GM12875 (cell line): ENCODE measurements around the gene CCDC30.

Source experiments
- H3K4me3 ChIP-seq: one replicate; pipeline ENCODE4 v1.5.1; 2011; ENCODE audit warnings: low read depth, low read length, control low read depth
- TF ChIP-seq, protein P1 (sequence below): IDR thresholded peaks from 2 replicates; pipeline ENCODE4 v1.5.1; 2011; ENCODE audit warnings: low read depth, mild to moderate bottlenecking, control low read depth, inconsistent platforms, low read length, moderate library complexity, borderline replicate concordance; ENCODE audit not compliant: insufficient read depth

The CCDC30 gene

GRCh38 chr1:42431514-42431913, 31.6 kb upstream of the CCDC30 start:
- TF ChIP-seq, protein P1, sequence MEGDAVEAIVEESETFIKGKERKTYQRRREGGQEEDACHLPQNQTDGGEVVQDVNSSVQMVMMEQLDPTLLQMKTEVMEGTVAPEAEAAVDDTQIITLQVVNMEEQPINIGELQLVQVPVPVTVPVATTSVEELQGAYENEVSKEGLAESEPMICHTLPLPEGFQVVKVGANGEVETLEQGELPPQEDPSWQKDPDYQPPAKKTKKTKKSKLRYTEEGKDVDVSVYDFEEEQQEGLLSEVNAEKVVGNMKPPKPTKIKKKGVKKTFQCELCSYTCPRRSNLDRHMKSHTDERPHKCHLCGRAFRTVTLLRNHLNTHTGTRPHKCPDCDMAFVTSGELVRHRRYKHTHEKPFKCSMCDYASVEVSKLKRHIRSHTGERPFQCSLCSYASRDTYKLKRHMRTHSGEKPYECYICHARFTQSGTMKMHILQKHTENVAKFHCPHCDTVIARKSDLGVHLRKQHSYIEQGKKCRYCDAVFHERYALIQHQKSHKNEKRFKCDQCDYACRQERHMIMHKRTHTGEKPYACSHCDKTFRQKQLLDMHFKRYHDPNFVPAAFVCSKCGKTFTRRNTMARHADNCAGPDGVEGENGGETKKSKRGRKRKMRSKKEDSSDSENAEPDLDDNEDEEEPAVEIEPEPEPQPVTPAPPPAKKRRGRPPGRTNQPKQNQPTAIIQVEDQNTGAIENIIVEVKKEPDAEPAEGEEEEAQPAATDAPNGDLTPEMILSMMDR, result no peak
- H3K4me3 ChIP-seq, result no peak overlapping the region

- H3K4me3 ChIP-seq, result no peak overlapping the region
- TF ChIP-seq, protein P1, result no peak
Observed at GRCh38 chr1:42432714-42433113, 30.4 kb upstream of the CCDC30 start.

- no peak overlapping the region for H3K4me3 ChIP-seq
- TF ChIP-seq, protein P1, result no peak
Observed at GRCh38 chr1:42433369-42433768, 29.7 kb upstream of the CCDC30 start.

DNA sequence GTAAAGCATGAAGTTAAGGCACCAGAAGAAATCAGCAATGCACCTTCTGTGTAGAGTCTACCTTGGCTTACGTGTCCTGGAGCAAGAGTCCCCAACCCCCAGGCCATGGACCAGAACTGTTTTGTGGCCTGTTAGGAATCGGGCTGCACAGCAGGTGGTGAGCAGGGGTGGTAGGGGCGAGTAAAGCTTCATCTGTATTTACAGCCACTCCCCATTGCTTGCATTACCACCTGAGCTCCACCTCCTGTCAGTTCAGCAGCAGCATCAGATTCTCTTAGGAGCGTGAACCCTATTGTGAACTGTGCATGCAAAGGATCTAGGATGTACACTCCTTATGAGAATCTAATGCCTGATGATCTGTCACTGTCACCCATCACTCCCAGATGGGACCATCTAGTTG, 28.7 kb upstream of the CCDC30 start:
- no peak overlapping the region for H3K4me3 ChIP-seq
- TF ChIP-seq, protein P1, result no peak

GRCh38 chr1:42439940-42440339, 23.1 kb upstream of the CCDC30 start:
- H3K4me3 ChIP-seq, result no peak overlapping the region
- TF ChIP-seq, protein P1, result no peak

DNA sequence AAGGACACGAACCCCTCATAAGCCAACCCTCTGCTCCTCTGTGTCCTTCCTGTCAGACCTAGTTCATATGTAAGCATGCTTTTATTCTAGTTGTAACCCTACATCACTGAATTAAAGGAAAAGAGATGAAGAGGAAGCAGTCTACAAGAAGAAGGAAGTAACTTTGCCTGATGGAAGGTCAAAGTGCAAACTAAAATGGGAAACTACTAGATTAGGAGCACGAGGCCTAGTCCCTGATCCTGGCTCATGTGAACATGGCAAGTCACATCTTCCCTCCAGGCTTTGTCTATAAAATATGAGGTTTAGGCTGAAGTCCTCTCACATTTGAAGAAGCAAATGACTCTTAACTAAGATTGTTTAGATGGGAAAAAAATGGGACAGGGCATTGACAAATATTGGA, 20.4 kb upstream of the CCDC30 start:
- no peak overlapping the region for H3K4me3 ChIP-seq
- TF ChIP-seq, protein P1, result no peak

GRCh38 chr1:42449256-42449655, 13.8 kb upstream of the CCDC30 start:
- no peak overlapping the region for H3K4me3 ChIP-seq

More at GRCh38 chr1:42449256-42449655, 13.8 kb upstream of the CCDC30 start:
- TF ChIP-seq, protein P1, result no peak
